KMS-11 (cell line): Measurements from ENCODE around the gene PRR20G.

Source experiments
- H2AFZ ChIP-seq: fragments of 200-600 bp; sonication (generic); 2 replicates; pipeline ENCODE4 v1.6.1; 2016; ENCODE audit warnings: antibody characterized with exemption, mixed run types, low read depth
- H3K27ac ChIP-seq: fragments of 200-600 bp; sonication (generic); 2 replicates; pipeline ENCODE4 v1.6.1; 2016; ENCODE audit warnings: mild to moderate bottlenecking, mixed run types
- H3K27me3 ChIP-seq: fragments of 200-600 bp; sonication (generic); 2 replicates; pipeline ENCODE4 v1.6.1; 2017; ENCODE audit warnings: mild to moderate bottlenecking, low read depth, mixed run types, moderate library complexity; ENCODE audit not compliant: insufficient read depth
- H3K36me3 ChIP-seq: fragments of 200-600 bp; sonication (generic); 2 replicates; pipeline ENCODE4 v1.6.1; 2017; ENCODE audit warnings: mild to moderate bottlenecking, mixed run types; ENCODE audit not compliant: insufficient read depth
- H3K4me1 ChIP-seq: fragments of 200-600 bp; sonication (generic); 2 replicates; pipeline ENCODE4 v1.6.1; 2016; ENCODE audit warnings: mild to moderate bottlenecking, low read depth, mixed run types; ENCODE audit not compliant: poor library complexity, severe bottlenecking
- H3K4me2 ChIP-seq: fragments of 200-600 bp; sonication (generic); 2 replicates; pipeline ENCODE4 v1.7.0; 2016; ENCODE audit warnings: mild to moderate bottlenecking, mixed run types
- H3K4me3 ChIP-seq: fragments of 200-600 bp; sonication (generic); IDR thresholded peaks from 2 replicates; pipeline ENCODE4 v1.6.1; 2017; ENCODE audit warnings: low read depth, low read length, mixed read lengths; ENCODE audit not compliant: insufficient read depth
- H3K79me2 ChIP-seq: fragments of 200-600 bp; sonication (generic); 2 replicates; pipeline ENCODE4 v1.6.1; 2016; ENCODE audit warnings: low read depth, mixed run types; ENCODE audit not compliant: insufficient read depth
- H3K9ac ChIP-seq: fragments of 200-600 bp; sonication (generic); 2 replicates; pipeline ENCODE4 v1.6.1; 2016; ENCODE audit warnings: mild to moderate bottlenecking, mixed run types
- H4K20me1 ChIP-seq: fragments of 200-600 bp; sonication (generic); 2 replicates; pipeline ENCODE4 v1.6.1; 2016; ENCODE audit warnings: mild to moderate bottlenecking, mixed run types; ENCODE audit not compliant: insufficient read depth
- CTCF ChIP-seq: fragments of 200-600 bp; sonication (generic); conservative IDR thresholded peaks from 2 replicates; pipeline ENCODE4 v1.6.1; 2017; ENCODE audit warnings: low read depth, mild to moderate bottlenecking, antibody characterized with exemption, low read length, moderate library complexity, mixed read lengths

The PRR20G gene

GRCh38 chr3:127324913-127325628, 37.2 kb upstream of the PRR20G start:
- Histone ChIP-seq H3K36me3 (no peaks in the 10 kb centered on the region), H3K27ac (no peak overlapping the region), H3K79me2 (no peaks in the 10 kb centered on the region), H3K4me1 (no peaks in the 10 kb centered on the region), H3K27me3 (no peaks in the 10 kb centered on the region), H2AFZ (no peak overlapping the region), H3K4me3 (no peak overlapping the region), H3K4me2 (no peak overlapping the region), H4K20me1 (no peaks in the 10 kb centered on the region), H3K9ac (no peak overlapping the region)
- no peak for TF ChIP-seq CTCF

GRCh38 chr3:127324076-127324475, 36.2 kb upstream of the PRR20G start:
- H3K4me3 ChIP-seq = no peak overlapping the region
- no peaks in the 10 kb centered on the region for H4K20me1 ChIP-seq
- H3K4me2 ChIP-seq = no peak overlapping the region
- H3K27ac ChIP-seq = no peak overlapping the region
- H3K4me1 ChIP-seq = no peaks in the 10 kb centered on the region
- no peaks in the 10 kb centered on the region for H3K79me2 ChIP-seq
- H3K36me3 ChIP-seq = no peaks in the 10 kb centered on the region
- H3K27me3 ChIP-seq = no peaks in the 10 kb centered on the region
- H3K9ac ChIP-seq = no peak overlapping the region
- TF ChIP-seq CTCF = no peak
- H2AFZ ChIP-seq = no peak overlapping the region

GRCh38 chr3:127323581-127323980, 35.7 kb upstream of the PRR20G start:
- Histone ChIP-seq H3K27ac (no peak overlapping the region), H3K9ac (no peak overlapping the region), H3K4me3 (no peak overlapping the region), H3K36me3 (no peaks in the 10 kb centered on the region), H4K20me1 (no peaks in the 10 kb centered on the region), H3K4me2 (no peak overlapping the region), H3K27me3 (no peaks in the 10 kb centered on the region), H3K4me1 (no peaks in the 10 kb centered on the region), H3K79me2 (no peaks in the 10 kb centered on the region), H2AFZ (no peak overlapping the region)
- no peak for TF ChIP-seq CTCF

- H2AFZ ChIP-seq = no peak overlapping the region
- H3K4me3 ChIP-seq = no peak overlapping the region
- no peaks in the 10 kb centered on the region for H3K4me1 ChIP-seq
- no peaks in the 10 kb centered on the region for H3K36me3 ChIP-seq
- TF ChIP-seq CTCF = no peak
- no peaks in the 10 kb centered on the region for H4K20me1 ChIP-seq
- no peaks in the 10 kb centered on the region for H3K79me2 ChIP-seq
- no peak overlapping the region for H3K27ac ChIP-seq
- H3K9ac ChIP-seq = no peak overlapping the region
- H3K27me3 ChIP-seq = no peaks in the 10 kb centered on the region
- no peak overlapping the region for H3K4me2 ChIP-seq
Observed at GRCh38 chr3:127321371-127321770, 33.5 kb upstream of the PRR20G start.
